Spleen (tissue), 7 donors: ENCODE data around the gene CYP11A1.

ENCODE experiments used
- CTCF ChIP-seq, 11 experiments: fragments of 200-600 bp in 7 of 11; fragments of 450-650 bp in 4 of 11; sonication (generic) in 4 of 11; IDR thresholded peaks in 8 of 11; conservative IDR thresholded peaks in 3 of 11; 1 replicate in 7 of 11; 2 replicates in 4 of 11; pipeline versions ENCODE4 v1.4.0 to v1.8.0; 2016 to 2021; ENCODE audit warnings: antibody characterized with exemption in 11 of 11, inconsistent platforms in 4 of 11, mild to moderate bottlenecking in 1 of 11
- POLR2A ChIP-seq, 3 donors: fragments of 450-650 bp; IDR thresholded peaks; one replicate each; pipeline ENCODE4 v1.5.1; 2017; ENCODE audit warnings: antibody characterized with exemption in 3 of 3, mild to moderate bottlenecking in 1 of 3
- POLR2AphosphoS5 ChIP-seq, 3 donors: sonication (generic); formaldehyde crosslinking; IDR thresholded peaks; one replicate each; pipeline ENCODE4 v1.5.1; 2017; ENCODE audit warnings: antibody characterized with exemption in 3 of 3
- donor health status: DM: no; HTN: no; CAD: no; lungs with moderate emphysema.
- donor health status: DM: no; HTN: no; CAD: no.
- donor health status: DM: no; HTN: no; CAD: no.

- TF ChIP-seq CTCF (IDR thresholded peaks at IDR 0.05 in 8 of 11, conservative IDR thresholded peaks at IDR 0.05 in 3 of 11): no peak
- TF ChIP-seq POLR2A (IDR thresholded peaks at IDR 0.05): no peak
- no peak for TF ChIP-seq POLR2AphosphoS5 (IDR thresholded peaks at IDR 0.05)
These were observed 15.8 kb upstream of the CYP11A1 start for GRCh38 chr15:74383286-74383685.
